NCI-H748 (cell line): Measurements from ENCODE around the gene AUTS2.

Experiments
- DNase-seq: peaks from one replicate; lab custom pipeline; 2025; ENCODE audit not compliant: unreplicated experiment; lab: John Stamatoyannopoulos, UW

Gene AUTS2

GRCh38 chr7:70775570-70776156 lies 1177.4 kb downstream of the AUTS2 start:
- peak; percentile 42 for DNase-seq

GRCh38 chr7:70776627-70777101 lies 1178.4 kb downstream of the AUTS2 start:
- no peak for DNase-seq

GRCh38 chr7:70777251-70777650 lies 1179.0 kb downstream of the AUTS2 start:
- DNase-seq: no peak

GRCh38 chr7:70778585-70778984 lies 1180.3 kb downstream of the AUTS2 start:
- DNase-seq: no peak

- no peak for DNase-seq
These were observed 1181.0 kb downstream of the AUTS2 start for GRCh38 chr7:70779321-70779720.

- no peak for DNase-seq
These were observed 1183.6 kb downstream of the AUTS2 start for GRCh38 chr7:70781922-70782311.

- DNase-seq: no peak
These were observed 1184.5 kb downstream of the AUTS2 start for GRCh38 chr7:70782796-70783195.

- no peak for DNase-seq
These were observed 1187.2 kb downstream of the AUTS2 start for GRCh38 chr7:70785427-70785826.

GRCh38 chr7:70786076-70786475 lies 1187.8 kb downstream of the AUTS2 start:
- no peak for DNase-seq

- DNase-seq: no peak
These were observed 1189.0 kb downstream of the AUTS2 start for GRCh38 chr7:70787286-70787685.

GRCh38 chr7:70787771-70788170 lies 1189.5 kb downstream of the AUTS2 start:
- no peak for DNase-seq

- no peak for DNase-seq
These were observed 1190.0 kb downstream of the AUTS2 start for GRCh38 chr7:70788276-70788675.

GRCh38 chr7:70789481-70790214 lies 1191.4 kb downstream of the AUTS2 start:
- DNase-seq: no peak

- DNase-seq: no peak
These were observed 1192.2 kb downstream of the AUTS2 start for GRCh38 chr7:70790215-70791073.

- no peak for DNase-seq
These were observed 1193.1 kb downstream of the AUTS2 start for GRCh38 chr7:70791341-70791740.

GRCh38 chr7:70793060-70793459 lies 1194.8 kb downstream of the AUTS2 start:
- no peak for DNase-seq

GRCh38 chr7:70793821-70794220 lies 1195.5 kb downstream of the AUTS2 start:
- DNase-seq: no peak

GRCh38 chr7:70794962-70795361 lies 1196.7 kb downstream of the AUTS2 start:
- DNase-seq: no peak

GRCh38 chr7:70795948-70796347 lies 1197.7 kb downstream of the AUTS2 start:
- no peak for DNase-seq

- DNase-seq: no peak
These were observed 1198.8 kb downstream of the AUTS2 start for GRCh38 chr7:70797109-70797514.

- no peak for DNase-seq
These were observed 1201.6 kb downstream of the AUTS2 start for GRCh38 chr7:70799841-70800405.
